ENCODE results near the gene MPO. TPM values are rescaled to one million over a fixed set of nuclear protein-coding genes. Genes with fewer than 3 reads are reported as not detected.

Gene MPO
- polyA plus RNA-seq, 3 donors: 0.15 to 1.0 (median 0.34) TPM

- WGBS, 3 donors: 64 to 75% (median 69%) methylated on average over 5 of the region's 5 CpGs
- H3K27ac ChIP-seq (ENCODE audit: low read depth, low read length): no peak overlapping the region
Measured at GRCh38 chr17:58291246-58291645, 10.5 kb upstream of the MPO start.

- 22 to 37% (median 28%) methylated on average over 2 of the region's 2 CpGs for WGBS, 3 donors
Measured at GRCh38 chr17:58289869-58290268, 9.1 kb upstream of the MPO start.

GRCh38 chr17:58285422-58285810 is 4.7 kb upstream of the MPO start:
- no peak overlapping the region for H3K27ac ChIP-seq (ENCODE audit: low read depth, low read length)
- 84 to 97% (median 84%) methylated on average over 3 of the region's 3 CpGs for WGBS, 3 donors

More at GRCh38 chr17:58289869-58290268, 9.1 kb upstream of the MPO start:
- H3K27ac ChIP-seq (ENCODE audit: low read depth, low read length): no peak overlapping the region

DNA sequence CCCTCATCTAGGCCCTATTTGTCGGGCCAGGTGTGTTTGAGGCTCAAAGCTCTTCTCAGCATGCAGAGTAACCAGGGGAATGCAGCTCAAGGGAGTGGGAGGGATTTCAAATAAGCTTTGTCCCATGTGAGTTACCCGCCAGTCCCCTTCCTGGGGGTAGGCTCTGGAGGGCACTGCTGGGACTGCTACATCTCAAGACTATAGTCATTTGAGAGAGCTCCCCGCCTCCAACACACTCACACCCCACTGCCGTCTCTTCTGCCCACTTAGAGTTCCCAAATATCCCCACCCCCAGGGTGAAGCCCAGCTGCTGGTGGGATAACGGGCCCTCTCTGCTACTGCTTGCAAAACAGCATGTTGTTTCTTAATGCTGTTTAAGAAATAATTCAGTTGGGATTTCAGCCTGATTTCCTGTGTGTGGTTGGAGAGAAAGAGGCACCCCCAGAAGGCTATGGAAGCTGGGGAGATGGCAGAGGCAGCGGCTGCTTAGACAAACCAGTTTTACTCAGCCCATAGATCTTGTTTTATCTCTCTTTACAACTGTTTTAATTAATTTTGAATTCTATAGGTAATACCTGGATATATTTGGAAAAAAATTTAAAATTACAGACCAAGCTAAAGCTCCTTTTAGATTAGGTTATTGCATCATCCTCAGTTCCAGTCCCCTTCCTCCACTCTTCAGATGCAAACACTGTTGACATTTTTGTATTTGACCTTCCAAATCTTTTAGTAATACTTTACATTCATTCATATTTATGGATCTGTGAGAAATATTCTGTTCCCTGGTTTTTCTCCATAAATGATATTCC is 4.1 kb upstream of the MPO start:
- 27 to 58% (median 31%) methylated on average over 6 of the region's 6 CpGs for WGBS, 3 donors
- no peak overlapping the region for H3K27ac ChIP-seq (ENCODE audit: low read depth, low read length)

DNA sequence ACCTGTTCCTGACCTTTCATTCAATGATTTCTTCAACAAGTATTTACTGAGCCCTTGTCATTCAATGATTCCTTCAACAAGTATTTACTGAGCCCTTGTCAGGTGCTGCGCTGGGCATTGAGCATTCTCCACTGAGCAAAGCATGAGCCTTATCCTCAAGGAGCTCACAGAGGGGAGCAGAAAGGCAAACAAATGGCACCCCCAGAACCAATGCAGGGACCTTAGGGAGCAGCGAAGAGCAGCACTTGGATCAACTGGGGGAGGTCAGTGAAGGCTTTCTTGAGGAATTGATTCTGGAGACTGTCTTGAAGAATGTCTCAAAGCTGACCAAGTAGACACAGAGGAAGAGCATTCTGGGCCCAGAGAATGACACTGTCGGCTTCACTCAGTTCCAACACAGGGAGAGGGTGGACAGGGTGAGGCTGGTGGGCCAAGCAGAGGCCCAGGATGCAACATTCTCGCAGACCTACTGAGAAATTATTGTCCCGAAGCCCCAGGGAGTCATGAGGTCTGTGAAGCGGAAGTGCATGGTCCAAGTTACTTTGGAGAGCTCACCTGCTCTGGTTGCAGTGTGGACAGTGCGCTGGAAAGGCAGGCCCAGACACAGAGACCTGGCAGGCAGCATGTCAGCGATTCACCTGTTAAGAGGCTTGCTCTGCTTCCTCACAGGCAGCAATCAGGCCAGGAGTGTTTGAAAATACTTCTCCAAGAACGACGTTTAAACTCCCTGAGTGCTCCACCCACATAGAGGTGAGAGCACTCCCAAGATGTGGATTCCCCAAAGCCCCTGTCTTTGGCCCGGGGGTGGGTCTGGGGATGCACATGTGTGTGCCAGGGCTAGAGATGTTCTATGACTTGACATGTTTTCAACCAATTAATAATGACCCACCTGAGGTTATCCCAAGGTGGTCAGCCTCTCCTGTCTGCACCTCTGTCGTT is 3.2 kb upstream of the MPO start:
- WGBS, 3 donors: 61 to 70% (median 62%) methylated on average over 12 of the region's 12 CpGs
- H3K27ac ChIP-seq (ENCODE audit: low read depth, low read length): no peak overlapping the region

GRCh38 chr17:58282442-58282841 is 1.7 kb upstream of the MPO start:
- no peak overlapping the region for H3K27ac ChIP-seq (ENCODE audit: low read depth, low read length)
- WGBS, 3 donors: 75 to 79% (median 78%) methylated on average over 6 of the region's 6 CpGs

GRCh38 chr17:58281511-58282011 is 826 bp upstream of the MPO start:
- no peak overlapping the region for H3K27ac ChIP-seq (ENCODE audit: low read depth, low read length)
- WGBS, 3 donors: 8 to 42% (median 21%) methylated on average over 2 of the region's 2 CpGs

DNA sequence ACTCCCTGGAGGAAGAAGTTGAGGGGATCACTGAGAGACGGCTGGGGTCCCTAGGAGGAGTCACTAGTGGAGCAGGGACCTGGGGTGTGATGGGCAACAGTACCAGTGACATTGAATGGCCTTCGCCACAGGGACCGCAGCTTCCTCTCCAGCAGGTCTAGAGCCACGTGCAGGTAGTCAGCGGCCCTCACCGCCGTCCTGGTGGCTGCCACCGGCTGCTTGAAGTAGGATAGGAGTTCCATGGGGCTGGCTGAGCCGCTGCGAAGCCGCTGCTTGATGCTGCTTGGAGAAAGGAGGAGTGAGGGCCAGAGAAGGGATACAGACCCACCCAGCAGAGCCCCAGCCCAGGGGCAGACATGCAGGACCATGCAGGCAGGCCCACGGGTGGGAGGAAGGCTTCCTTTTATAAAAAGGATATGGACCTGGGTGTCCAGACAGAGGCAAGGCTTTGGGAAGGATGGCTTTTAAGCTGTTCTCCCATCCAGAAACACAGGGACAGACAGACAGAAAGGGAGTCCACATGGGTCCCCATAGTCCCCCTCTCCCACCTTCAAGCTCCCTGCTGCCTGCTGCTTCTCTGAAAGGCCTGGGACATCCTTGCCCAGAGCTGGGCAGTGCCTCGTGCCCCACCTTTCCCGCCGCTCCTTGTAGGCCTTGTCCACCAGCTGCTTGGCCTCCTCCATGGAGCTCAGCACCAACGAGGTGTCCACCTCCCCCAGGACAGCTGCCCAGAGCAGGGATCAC is 827 bp downstream of the MPO start:
- 57 to 75% (median 60%) methylated on average over 15 to 16 of the region's 16 CpGs for WGBS, 3 donors
- no peak overlapping the region for H3K27ac ChIP-seq (ENCODE audit: low read depth, low read length)

GRCh38 chr17:58279016-58279711 is 1.6 kb downstream of the MPO start:
- WGBS, 3 donors: 12 to 20% (median 13%) methylated on average over 44 to 60 of the region's 60 CpGs
- no peak overlapping the region for H3K27ac ChIP-seq (ENCODE audit: low read depth, low read length)

GRCh38 chr17:58278661-58279015 is 2.1 kb downstream of the MPO start:
- no peak overlapping the region for H3K27ac ChIP-seq (ENCODE audit: low read depth, low read length)
- 14 to 25% (median 20%) methylated on average over 4 to 5 of the region's 5 CpGs for WGBS, 3 donors

DNA sequence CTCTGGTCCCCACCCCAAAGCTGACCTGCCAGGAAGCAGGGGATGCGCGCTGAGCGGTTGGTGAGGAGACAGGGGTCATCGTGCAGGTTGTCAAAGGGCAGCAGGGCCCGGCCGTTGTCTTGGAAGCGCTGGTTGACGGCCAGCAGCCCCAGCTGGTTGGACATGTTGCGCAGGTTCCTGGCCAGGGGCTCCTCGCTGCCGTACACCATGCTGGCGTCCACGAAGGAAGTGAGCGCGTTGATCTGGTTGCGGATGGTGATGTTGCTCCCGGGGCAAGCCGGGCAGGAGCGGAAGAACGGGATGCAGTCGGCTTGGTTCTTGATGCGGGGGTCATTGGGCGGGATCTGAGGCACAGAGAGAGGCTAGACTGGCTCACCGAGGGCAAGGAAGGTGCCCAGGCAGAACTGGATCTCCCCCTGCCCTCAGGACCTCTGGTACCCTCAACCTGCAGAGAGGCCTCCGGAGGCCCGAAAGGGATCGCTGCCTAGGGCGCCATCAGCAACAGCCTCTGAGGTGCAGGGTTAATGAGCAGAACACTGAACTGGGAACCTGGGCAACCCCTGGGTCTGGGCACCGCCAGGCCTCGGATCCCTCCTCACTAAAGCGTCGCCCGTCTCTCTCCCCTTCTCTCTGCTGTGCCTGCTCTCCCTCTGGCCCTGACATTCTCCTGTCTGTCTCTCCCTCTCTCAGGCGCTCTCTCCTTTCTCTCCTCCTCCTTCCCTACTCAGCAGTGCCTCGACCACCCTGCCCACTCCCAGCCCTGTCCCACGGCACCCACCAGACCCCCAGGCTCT is 2.7 kb downstream of the MPO start:
- H3K27ac ChIP-seq (ENCODE audit: low read depth, low read length): no peak overlapping the region

DNA sequence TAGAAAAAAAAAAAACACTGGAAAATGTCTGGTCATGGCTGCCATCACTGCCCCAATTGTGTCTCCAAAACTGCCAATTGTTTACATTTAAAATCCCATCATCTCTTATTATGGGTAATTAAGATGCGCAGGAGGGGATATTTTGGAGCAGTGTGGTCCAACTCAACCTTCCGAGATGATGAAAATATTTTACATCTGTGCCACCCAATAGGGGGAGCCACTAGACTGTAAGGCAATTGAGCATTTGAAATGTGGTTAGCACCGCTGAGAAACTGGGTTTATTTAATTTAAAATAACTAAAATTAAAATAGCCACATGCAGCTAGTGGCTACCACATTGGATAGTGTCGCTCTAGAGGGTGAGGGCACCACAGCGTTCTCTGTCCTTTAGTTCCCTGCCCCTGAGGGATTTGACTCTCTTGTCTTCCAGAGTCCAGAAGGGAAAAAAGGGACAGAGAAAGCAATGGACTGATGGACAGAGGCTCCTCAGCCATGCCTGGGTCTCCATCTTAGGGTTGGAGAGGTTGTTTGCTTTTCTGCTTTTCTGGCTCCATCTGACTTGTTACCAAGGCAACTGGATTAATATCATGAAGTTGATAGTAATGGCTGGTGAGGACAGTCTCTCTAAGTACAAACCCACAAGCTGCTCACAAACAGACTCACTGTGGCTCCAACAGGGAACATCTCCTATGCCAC is 3.5 kb downstream of the MPO start:
- 45 to 72% (median 49%) methylated on average over 5 of the region's 5 CpGs for WGBS, 3 donors
- H3K27ac ChIP-seq (ENCODE audit: low read depth, low read length): no peak overlapping the region

More for the DNA sequence above, 2.7 kb downstream of the MPO start:
- 63 to 90% (median 73%) methylated on average over 36 of the region's 36 CpGs for WGBS, 3 donors

DNA sequence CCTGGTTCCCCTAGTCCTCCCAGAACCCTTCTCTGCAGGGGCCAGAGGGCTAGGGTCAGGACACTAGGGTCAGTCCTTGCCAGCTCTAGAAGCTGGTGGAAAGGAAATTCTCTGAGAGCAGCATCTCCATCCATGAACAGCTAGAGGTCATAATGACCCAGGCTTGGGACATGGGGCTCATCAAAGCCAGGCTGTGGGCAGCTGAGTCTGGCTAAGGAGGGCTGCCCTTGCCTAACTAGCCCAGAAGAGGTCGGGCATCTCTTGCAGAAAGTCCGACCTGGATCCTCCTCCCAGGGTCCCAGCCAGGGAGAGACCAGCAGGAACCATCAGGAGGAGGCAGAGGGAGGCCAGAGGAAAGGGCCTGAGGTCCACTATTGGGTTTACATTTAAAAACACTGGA is 4.3 kb downstream of the MPO start:
- 33 to 42% (median 37%) methylated on average over 2 of the region's 2 CpGs for WGBS, 3 donors
- no peak overlapping the region for H3K27ac ChIP-seq (ENCODE audit: low read depth, low read length)

DNA sequence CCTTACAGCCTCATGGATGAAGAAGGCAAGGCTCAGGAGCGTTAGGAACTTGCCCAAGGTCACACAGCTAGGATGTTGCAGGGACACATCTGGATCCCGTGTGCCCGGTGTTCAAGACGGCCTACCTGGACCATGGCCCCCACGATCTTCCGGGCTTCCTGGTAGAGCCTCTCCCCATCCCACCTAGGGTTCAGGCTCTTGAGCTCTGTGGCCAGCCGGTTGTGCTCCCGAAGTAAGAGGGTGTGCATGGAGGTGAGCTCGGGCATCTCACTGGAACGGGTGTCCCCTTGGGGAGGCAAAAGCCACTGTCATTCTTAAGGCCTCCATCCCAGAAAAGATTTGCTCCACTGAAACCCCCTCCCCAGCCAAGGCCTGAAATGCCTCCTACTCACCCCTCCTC is 5.3 kb downstream of the MPO start:
- H3K27ac ChIP-seq (ENCODE audit: low read depth, low read length): no peak overlapping the region
- 54 to 81% (median 64%) methylated on average over 10 of the region's 10 CpGs for WGBS, 3 donors

GRCh38 chr17:58273453-58274104 is 7.2 kb downstream of the MPO start:
- WGBS, 3 donors: 53 to 80% (median 63%) methylated on average over 15 of the region's 15 CpGs
- H3K27ac ChIP-seq (ENCODE audit: low read depth, low read length): no peak overlapping the region
